ENCODE measurements around the gene GNAT2.

GNAT2 gene

GRCh38 chr1:109598655-109599054 is 20.8 kb downstream of the GNAT2 start:
- TF ChIP-seq, protein P1, sequence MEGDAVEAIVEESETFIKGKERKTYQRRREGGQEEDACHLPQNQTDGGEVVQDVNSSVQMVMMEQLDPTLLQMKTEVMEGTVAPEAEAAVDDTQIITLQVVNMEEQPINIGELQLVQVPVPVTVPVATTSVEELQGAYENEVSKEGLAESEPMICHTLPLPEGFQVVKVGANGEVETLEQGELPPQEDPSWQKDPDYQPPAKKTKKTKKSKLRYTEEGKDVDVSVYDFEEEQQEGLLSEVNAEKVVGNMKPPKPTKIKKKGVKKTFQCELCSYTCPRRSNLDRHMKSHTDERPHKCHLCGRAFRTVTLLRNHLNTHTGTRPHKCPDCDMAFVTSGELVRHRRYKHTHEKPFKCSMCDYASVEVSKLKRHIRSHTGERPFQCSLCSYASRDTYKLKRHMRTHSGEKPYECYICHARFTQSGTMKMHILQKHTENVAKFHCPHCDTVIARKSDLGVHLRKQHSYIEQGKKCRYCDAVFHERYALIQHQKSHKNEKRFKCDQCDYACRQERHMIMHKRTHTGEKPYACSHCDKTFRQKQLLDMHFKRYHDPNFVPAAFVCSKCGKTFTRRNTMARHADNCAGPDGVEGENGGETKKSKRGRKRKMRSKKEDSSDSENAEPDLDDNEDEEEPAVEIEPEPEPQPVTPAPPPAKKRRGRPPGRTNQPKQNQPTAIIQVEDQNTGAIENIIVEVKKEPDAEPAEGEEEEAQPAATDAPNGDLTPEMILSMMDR (IDR thresholded peaks at IDR 0.05; ENCODE audit: insufficient read depth, low read length, missing control alignments) = no peak
- POLR2A ChIA-PET = no interaction called here
- no peak for DNase-seq (ENCODE audit: low read depth, low spot score)
- CTCF ChIA-PET = interaction anchor here (0.6 to 0.7 kb wide), 2 partner anchors 26 to 49 kb away, joined by 3 read pairs; no protein-coding TSS in a partner anchor
- no peak overlapping the region for H3K4me3 ChIP-seq (ENCODE audit: low read depth, low read length)

GRCh38 chr1:109598156-109598555 is 21.3 kb downstream of the GNAT2 start:
- no peak for DNase-seq (ENCODE audit: low read depth, low spot score)
- no peak overlapping the region for H3K4me3 ChIP-seq (ENCODE audit: low read depth, low read length)
- POLR2A ChIA-PET = no interaction called here
- CTCF ChIA-PET = interaction anchor here (0.7 to 1.6 kb wide), 3 partner anchors 12 to 49 kb away, joined by 3 to 4 read pairs (median 4); no protein-coding TSS in a partner anchor
- TF ChIP-seq, protein P1 (IDR thresholded peaks at IDR 0.05; ENCODE audit: insufficient read depth, low read length, missing control alignments) = no peak

DNA sequence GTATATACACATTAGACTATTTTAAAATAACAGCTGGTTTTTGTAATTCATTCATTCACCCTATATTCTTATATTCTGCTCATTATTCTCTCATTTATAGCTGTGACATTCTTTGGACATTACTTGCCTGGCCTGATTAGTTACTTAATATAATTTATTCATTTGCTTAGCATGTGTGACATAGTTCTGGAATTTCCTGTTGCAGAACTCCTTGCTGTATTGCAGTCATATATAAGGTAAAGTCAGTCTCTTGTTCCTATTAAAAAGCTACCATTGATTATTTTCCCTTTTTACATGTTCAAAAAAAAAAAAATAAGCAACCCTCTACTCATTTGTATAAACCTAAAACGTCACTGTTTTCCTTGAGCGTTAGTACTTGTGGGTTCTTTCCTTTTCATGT is 23.9 kb downstream of the GNAT2 start:
- TF ChIP-seq, protein P1 (IDR thresholded peaks at IDR 0.05; ENCODE audit: insufficient read depth, low read length, missing control alignments) = no peak
- CTCF ChIA-PET = interaction anchor here (0.7 to 1.5 kb wide), 9 partner anchors 8 to 50 kb away, joined by 3 to 5 read pairs (median 3); partner anchors contain the start of genes AMPD2 and GNAT2
- POLR2A ChIA-PET = interaction anchor here (0.7 to 1.5 kb wide), 2 partner anchors 16 to 46 kb away, joined by 3 to 7 read pairs; partner anchors contain the start of gene GNAI3
- H3K4me3 ChIP-seq (ENCODE audit: low read depth, low read length) = no peak overlapping the region
- no peak for DNase-seq (ENCODE audit: low read depth, low spot score)

GRCh38 chr1:109592916-109593315 is 26.5 kb downstream of the GNAT2 start:
- ChIA-PET POLR2A (no interaction called here), CTCF (interaction anchor here (1.0 kb wide), 2 partner anchors 11 to 47 kb away, joined by 3 to 4 read pairs; no protein-coding TSS in a partner anchor)
- TF ChIP-seq, protein P1 (IDR thresholded peaks at IDR 0.05; ENCODE audit: insufficient read depth, low read length, missing control alignments) = no peak
- no peak for DNase-seq (ENCODE audit: low read depth, low spot score)
- H3K4me3 ChIP-seq (ENCODE audit: low read depth, low read length) = no peak overlapping the region

GRCh38 chr1:109589679-109590078 is 29.7 kb downstream of the GNAT2 start:
- ChIA-PET POLR2A (no interaction called here), CTCF (interaction anchor here (0.8 to 1.5 kb wide), 2 partner anchors 10 to 185 kb away, joined by 3 to 5 read pairs; no protein-coding TSS in a partner anchor)
- H3K4me3 ChIP-seq (ENCODE audit: low read depth, low read length) = no peak overlapping the region
- TF ChIP-seq, protein P1 (IDR thresholded peaks at IDR 0.05; ENCODE audit: insufficient read depth, low read length, missing control alignments) = no peak
- no peak for DNase-seq (ENCODE audit: low read depth, low spot score)

DNA sequence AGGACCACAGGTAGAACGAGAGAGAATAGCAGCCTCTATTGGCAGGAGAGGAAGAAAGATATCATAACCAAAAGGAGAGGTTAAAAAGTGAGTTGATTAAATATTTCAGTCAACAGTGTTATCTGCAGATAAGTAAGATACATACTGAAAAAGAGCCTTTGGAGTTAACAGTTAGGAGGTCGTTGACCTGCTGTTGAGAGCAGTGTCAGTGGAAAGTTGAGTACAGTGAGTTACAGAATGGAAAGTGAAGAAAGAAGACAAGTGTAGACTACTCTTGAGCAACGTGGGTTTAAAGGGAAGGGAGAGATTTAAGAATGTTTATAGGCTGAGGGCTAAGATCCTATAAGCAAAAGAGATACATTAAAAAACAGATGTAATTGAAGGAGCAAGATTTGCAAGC is 30.2 kb downstream of the GNAT2 start:
- POLR2A ChIA-PET = no interaction called here

More for the DNA sequence above, 30.2 kb downstream of the GNAT2 start:
- no peak overlapping the region for H3K4me3 ChIP-seq (ENCODE audit: low read depth, low read length)
- CTCF ChIA-PET = no interaction called here
- TF ChIP-seq, protein P1 (IDR thresholded peaks at IDR 0.05; ENCODE audit: insufficient read depth, low read length, missing control alignments) = no peak
- no peak for DNase-seq (ENCODE audit: low read depth, low spot score)

Measured in AG04449 (cell line).